Keratinocyte (primary cell): ENCODE measurements around the gene MICAL2. TPM values are rescaled to one million over a fixed set of nuclear protein-coding genes. Genes with fewer than 3 reads are reported as not detected.

Experiments
- DNase-seq: peaks from one replicate; pipeline ENCODE4 v3.0.0-alpha.2; 2011; ENCODE audit warnings: low read depth, missing footprints, low spot score
- FAIRE-seq: peaks from 2 replicates; lab custom pipeline; 2011; peaks lifted over from hg19 to GRCh38; lab: Jason Lieb, UNC
- H2AFZ ChIP-seq: 2 replicates; pipeline ENCODE4 v1.6.0; 2012; ENCODE audit warnings: low read length, control low read depth, inconsistent platforms; ENCODE audit not compliant: control insufficient read depth
- H3K27ac ChIP-seq: 2 replicates; pipeline ENCODE4 v1.5.1; 2011; ENCODE audit warnings: low read length; ENCODE audit not compliant: control insufficient read depth, insufficient read depth
- H3K27me3 ChIP-seq: 3 replicates; pipeline ENCODE4 v1.6.0; 2011; ENCODE audit warnings: low read length; ENCODE audit not compliant: control insufficient read depth, insufficient read depth; ENCODE audit errors: extremely low read depth
- H3K36me3 ChIP-seq, 2 experiments: 2 replicates in 1 of 2; 3 replicates in 1 of 2; pipeline ENCODE4 v1.5.1; 2011; ENCODE audit warnings: low read length in 2 of 2, mild to moderate bottlenecking in 1 of 2; ENCODE audit not compliant: control insufficient read depth in 2 of 2, insufficient read depth in 2 of 2; ENCODE audit errors: extremely low read depth in 1 of 2
- H3K4me1 ChIP-seq: 3 replicates; pipeline ENCODE4 v1.5.1; 2011; ENCODE audit warnings: low read length; ENCODE audit not compliant: control insufficient read depth, insufficient read depth; ENCODE audit errors: extremely low read depth
- H3K4me2 ChIP-seq: 3 replicates; pipeline ENCODE4 v1.6.0; 2011; ENCODE audit warnings: low read depth, low read length; ENCODE audit not compliant: control insufficient read depth, insufficient read depth; ENCODE audit errors: extremely low read depth
- H3K4me3 ChIP-seq, 3 experiments: fragments of 200-600 bp in 1 of 3; sonication (generic) in 1 of 3; 2 replicates in 2 of 3; 3 replicates in 1 of 3; pipeline ENCODE4 v1.5.1; 2011 to 2016; ENCODE audit warnings: low read length in 3 of 3, mild to moderate bottlenecking in 3 of 3, control low read depth in 2 of 3, inconsistent platforms in 1 of 3, low read depth in 1 of 3, mixed read lengths in 1 of 3, mixed run types in 1 of 3, moderate library complexity in 1 of 3; ENCODE audit not compliant: control insufficient read depth in 2 of 3, insufficient read depth in 2 of 3; ENCODE audit errors: extremely low read depth in 1 of 3
- H3K79me2 ChIP-seq: 2 replicates; pipeline ENCODE4 v1.6.0; 2012; ENCODE audit warnings: low read length; ENCODE audit not compliant: control insufficient read depth, insufficient read depth
- H3K9ac ChIP-seq: 3 replicates; pipeline ENCODE4 v1.6.0; 2011; ENCODE audit warnings: low read length; ENCODE audit not compliant: control insufficient read depth, insufficient read depth; ENCODE audit errors: extremely low read depth
- H3K9me1 ChIP-seq: 3 replicates; pipeline ENCODE4 v1.6.0; 2011; ENCODE audit warnings: low read length; ENCODE audit not compliant: control insufficient read depth, insufficient read depth; ENCODE audit errors: extremely low read depth
- H3K9me3 ChIP-seq: 2 replicates; pipeline ENCODE4 v1.5.1; 2012; ENCODE audit warnings: low read depth, low read length; ENCODE audit not compliant: control insufficient read depth
- H4K20me1 ChIP-seq: 3 replicates; pipeline ENCODE4 v1.6.0; 2011; ENCODE audit warnings: low read length; ENCODE audit not compliant: control insufficient read depth, insufficient read depth; ENCODE audit errors: extremely low read depth
- EZH2 ChIP-seq: IDR thresholded peaks from one replicate; pipeline ENCODE4 v1.6.1; 2012; ENCODE audit warnings: inconsistent platforms, mild to moderate bottlenecking, low read length, moderate library complexity
- dilution Hi-C: fragments of 300-500 bp; cut with MboI; formaldehyde crosslinking; loops from one replicate; pipeline ENCODE4 v1.7.0; 2020; ENCODE audit warnings: low sequenced_read_pairs; ENCODE audit not compliant: extremely low pct_ligation_motif_present
- polyA plus RNA-seq, 5 experiments: library from polyadenylated mRNA; depleted of rRNA in 3 of 5; stranded (reverse) in 3 of 5; stranded (forward) in 1 of 5; unstranded in 1 of 5; fragments of >200 nt; gene quantifications; 1 replicate in 1 of 5; 2 replicates in 3 of 5; 3 replicates in 1 of 5; pipeline versions ENCODE4 v1.2.1 to v1.2.3, GENCODE V29; 2011 to 2012; ENCODE audit warnings: missing spikeins in 2 of 5, low read depth in 1 of 5, low replicate concordance in 1 of 5
- TF ChIP-seq, protein P1 (sequence below), 3 experiments: IDR thresholded peaks in 1 of 3; conservative IDR thresholded peaks in 1 of 3; optimal IDR thresholded peaks in 1 of 3; 2 replicates in 2 of 3; 3 replicates in 1 of 3; pipeline versions ENCODE3 to v1.5.1; 2011; ENCODE audit warnings: low read length in 3 of 3, mild to moderate bottlenecking in 3 of 3, moderate library complexity in 2 of 3, control low read depth in 1 of 3, inconsistent platforms in 1 of 3; ENCODE audit not compliant: insufficient read depth in 2 of 3; ENCODE audit errors: extremely low read depth in 1 of 3

Gene MICAL2
- polyA plus RNA-seq, 1 donor (not counting 4 experiments of a cell fraction or from before 2014, with no cell fraction given), result 83.9 TPM

DNA sequence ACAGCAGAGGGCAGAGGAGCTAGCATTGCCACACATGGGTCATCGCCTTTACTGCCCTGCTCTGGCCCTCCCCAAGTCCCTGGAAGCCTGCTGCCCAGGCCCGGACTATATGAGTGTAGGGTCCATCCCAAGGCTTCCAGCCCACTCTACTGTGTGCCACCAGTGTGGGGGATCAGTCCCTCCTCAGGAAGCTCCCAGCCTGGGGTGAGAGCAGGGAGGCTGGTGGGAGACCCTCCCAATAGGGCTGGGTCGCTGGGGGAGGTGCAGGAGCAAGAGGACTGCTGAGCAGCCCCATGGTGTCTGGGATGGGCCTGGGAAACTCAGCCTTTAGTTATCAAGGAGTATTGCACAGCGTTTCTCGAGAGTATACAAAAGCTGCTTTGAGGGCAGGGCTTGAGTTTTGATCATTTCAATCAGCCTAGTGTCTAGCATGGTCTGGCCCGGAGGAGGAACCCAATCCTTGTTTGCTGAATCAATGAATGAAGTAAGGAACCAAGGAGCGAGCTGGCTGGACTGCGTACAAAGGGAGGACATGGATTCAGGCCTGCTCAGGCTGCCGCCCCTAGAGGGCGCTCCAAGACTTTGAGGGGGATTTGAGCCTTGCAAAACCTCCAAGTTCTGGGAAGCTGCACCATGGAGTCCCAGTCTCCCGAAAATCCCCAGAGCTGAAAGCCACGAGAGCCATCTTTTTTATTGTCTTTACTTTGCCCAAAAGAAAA is 178.0 kb downstream of the MICAL2 start:
- FAIRE-seq, result peak; percentile 76

DNA sequence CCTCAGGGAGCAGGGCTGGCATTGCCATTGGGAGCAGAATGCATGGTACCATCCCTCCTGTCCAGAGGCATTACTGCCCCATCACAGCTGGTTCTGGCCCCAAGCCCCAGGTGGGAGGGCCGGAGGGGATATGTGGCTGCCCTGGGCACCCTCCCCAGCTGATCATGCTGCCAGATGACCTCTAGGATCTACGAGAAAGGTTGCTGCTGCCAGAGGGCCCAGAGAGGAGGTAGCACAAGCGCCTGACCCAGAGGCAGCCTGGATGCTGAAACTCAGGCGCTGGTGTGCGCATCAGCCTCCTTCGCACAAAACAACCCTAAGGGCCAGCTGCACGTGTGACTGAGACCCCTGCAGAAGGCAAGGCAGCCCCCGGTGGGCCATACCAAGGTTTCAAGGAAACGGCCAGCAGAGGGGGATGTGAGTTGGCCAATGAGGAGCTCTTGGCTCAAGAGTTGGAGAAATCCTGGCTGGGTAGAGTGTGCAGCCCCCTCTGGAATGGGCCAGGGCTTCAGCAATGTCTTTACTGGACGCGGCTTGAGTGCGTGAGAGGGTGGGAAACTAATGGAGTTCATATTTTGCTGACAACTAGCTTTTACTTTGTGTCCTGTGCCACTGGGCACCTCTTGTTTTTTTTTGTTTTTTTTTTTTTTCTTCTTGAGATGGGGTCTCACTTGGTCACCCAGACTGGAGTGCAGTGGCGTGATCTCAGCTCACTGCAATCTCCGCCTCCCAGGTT is 178.7 kb downstream of the MICAL2 start:
- Histone ChIP-seq H3K4me1 (peaks cover 41% of the 10 kb centered on the region), H2AFZ (no peak overlapping the region), H3K9me3 (no peaks in the 10 kb centered on the region), H3K36me3 (peaks cover 16 to 53% of the 10 kb centered on the region in 2 experiments), H3K9ac (no peak overlapping the region), H3K27ac (no peak overlapping the region), H3K79me2 (no peaks in the 10 kb centered on the region), H3K27me3 (no peaks in the 10 kb centered on the region), H3K9me1 (peaks cover 2% of the 10 kb centered on the region), H4K20me1 (no peaks in the 10 kb centered on the region), H3K4me3 (no peak overlapping the region), H3K4me2 (no peak overlapping the region)
- dilution Hi-C loops, result no loop called here
- DNase-seq, result no peak
- no peak for FAIRE-seq
- TF ChIP-seq EZH2, result no peak
- TF ChIP-seq, protein P1, sequence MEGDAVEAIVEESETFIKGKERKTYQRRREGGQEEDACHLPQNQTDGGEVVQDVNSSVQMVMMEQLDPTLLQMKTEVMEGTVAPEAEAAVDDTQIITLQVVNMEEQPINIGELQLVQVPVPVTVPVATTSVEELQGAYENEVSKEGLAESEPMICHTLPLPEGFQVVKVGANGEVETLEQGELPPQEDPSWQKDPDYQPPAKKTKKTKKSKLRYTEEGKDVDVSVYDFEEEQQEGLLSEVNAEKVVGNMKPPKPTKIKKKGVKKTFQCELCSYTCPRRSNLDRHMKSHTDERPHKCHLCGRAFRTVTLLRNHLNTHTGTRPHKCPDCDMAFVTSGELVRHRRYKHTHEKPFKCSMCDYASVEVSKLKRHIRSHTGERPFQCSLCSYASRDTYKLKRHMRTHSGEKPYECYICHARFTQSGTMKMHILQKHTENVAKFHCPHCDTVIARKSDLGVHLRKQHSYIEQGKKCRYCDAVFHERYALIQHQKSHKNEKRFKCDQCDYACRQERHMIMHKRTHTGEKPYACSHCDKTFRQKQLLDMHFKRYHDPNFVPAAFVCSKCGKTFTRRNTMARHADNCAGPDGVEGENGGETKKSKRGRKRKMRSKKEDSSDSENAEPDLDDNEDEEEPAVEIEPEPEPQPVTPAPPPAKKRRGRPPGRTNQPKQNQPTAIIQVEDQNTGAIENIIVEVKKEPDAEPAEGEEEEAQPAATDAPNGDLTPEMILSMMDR (optimal IDR thresholded peaks at IDR 0.05 in 1 of 3, IDR thresholded peaks at IDR 0.05 in 1 of 3, conservative IDR thresholded peaks at IDR 0.05 in 1 of 3; ENCODE audit: extremely low read depth in 1 of 3, insufficient read depth in 2 of 3, low read length in 3 of 3), result no peak

More for the DNA sequence above, 178.0 kb downstream of the MICAL2 start:
- Histone ChIP-seq H2AFZ (no peak overlapping the region), H3K27me3 (no peaks in the 10 kb centered on the region), H3K9me3 (no peaks in the 10 kb centered on the region), H3K4me1 (peaks cover 41% of the 10 kb centered on the region), H3K9ac (peak overlapping the region; percentile 3), H3K4me3 (no peak overlapping the region), H4K20me1 (no peaks in the 10 kb centered on the region), H3K4me2 (peak overlapping the region; percentile 51), H3K9me1 (peaks cover 2% of the 10 kb centered on the region), H3K27ac (peak overlapping the region; percentile 79), H3K36me3 (peaks cover 11 to 52% of the 10 kb centered on the region in 2 experiments), H3K79me2 (no peaks in the 10 kb centered on the region)
- TF ChIP-seq, protein P1 (optimal IDR thresholded peaks at IDR 0.05 in 1 of 3, IDR thresholded peaks at IDR 0.05 in 1 of 3, conservative IDR thresholded peaks at IDR 0.05 in 1 of 3; ENCODE audit: extremely low read depth in 1 of 3, insufficient read depth in 2 of 3, low read length in 3 of 3), result peak; percentile 83 to 95 (median 89)
- no peak for TF ChIP-seq EZH2
- dilution Hi-C loops, result no loop called here
- DNase-seq, result no peak
